Measurements from ENCODE around the gene PRKCA. TPM values are rescaled to one million over a fixed set of nuclear protein-coding genes. Genes with fewer than 3 reads are reported as not detected.

The PRKCA gene
- total and polyA plus RNA-seq, 9 of the 15 experiments (the other 6 are each of a cell fraction or from before 2014, with no cell fraction given) = 3.2 to 33.0 (median 17.8) TPM

DNA sequence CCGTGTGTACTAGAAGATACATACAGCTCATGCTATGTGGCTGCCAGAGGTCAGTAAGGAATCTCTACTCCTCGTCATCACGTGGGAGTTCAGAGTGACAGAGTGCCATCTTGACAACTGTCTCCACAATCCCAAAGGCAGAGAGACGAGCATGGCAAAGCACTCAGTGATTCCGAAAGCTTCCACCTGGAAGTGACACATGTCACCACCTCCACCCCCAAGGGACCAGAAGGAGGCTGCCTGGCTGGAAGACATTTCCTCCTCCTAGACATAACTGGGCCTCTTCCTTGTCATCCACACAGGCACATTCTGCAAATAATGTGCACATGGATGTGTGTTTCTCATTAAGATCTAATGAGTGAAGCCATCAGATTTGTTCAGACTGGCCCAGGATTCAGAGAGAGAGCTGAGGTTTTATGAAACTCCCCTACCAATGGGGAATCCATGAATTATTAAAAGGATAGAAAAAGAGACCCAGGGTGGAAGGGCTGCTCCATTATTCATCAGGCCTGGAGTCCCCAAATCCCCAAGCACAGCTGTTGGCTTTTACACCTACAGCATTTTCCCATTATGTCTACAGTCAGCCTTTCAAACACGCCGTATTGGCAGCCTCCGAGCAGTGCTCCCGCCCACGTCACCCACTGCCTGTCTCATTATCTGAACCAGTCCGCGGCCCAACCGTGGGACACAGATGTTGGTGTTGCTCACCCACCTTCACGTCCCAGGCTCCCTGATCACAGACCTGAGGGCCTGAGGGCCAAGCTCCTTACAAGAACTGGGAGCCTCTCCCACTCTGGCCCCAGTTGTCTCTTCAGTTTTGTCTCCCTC lies 529.2 kb downstream of the PRKCA start:
- WGBS (ENCODE audit: insufficient coverage, low coverage, missing lambda C conversion rate) = 2% methylated on average over 14 of the region's 14 CpGs
- no peak overlapping the region for H3K4me2 ChIP-seq (ENCODE audit: insufficient read depth, low read length)
- DNase-seq (ENCODE audit: extremely low read depth in 1 of 4, low spot score in 3 of 4) (no peak), ATAC-seq (no peak), FAIRE-seq (no peak)
- intact Hi-C loops (cut with micrococcal nuclease) (no loop called here), in situ Hi-C loops (cut with MboI) (no loop called here)
- ChIA-PET POLR2A (no interaction called here), CTCF (ENCODE audit: low intra/inter-chr PET ratio) (no interaction called here)
- no peaks in the 10 kb centered on the region for H3K9me3 ChIP-seq (replicated peaks; ENCODE audit: control insufficient read depth, insufficient read depth, low read depth, low read length)
- no peak overlapping the region for H3K4me3 ChIP-seq
- no peak for TF ChIP-seq RBM34 (IDR thresholded peaks at IDR 0.05; ENCODE audit: borderline replicate concordance, insufficient read depth, low read length)
- TF ChIP-seq SAFB (IDR thresholded peaks at IDR 0.05; ENCODE audit: borderline replicate concordance, low read depth, low read length) = no peak
- no peak for TF ChIP-seq IFI16 (CRISPR knock-in tag; IDR thresholded peaks at IDR 0.05)
- no peak for TF ChIP-seq FOXA3 (CRISPR knock-in tag; conservative IDR thresholded peaks at IDR 0.05 in 1 of 2, IDR thresholded peaks at IDR 0.05 in 1 of 2)
- TF ChIP-seq ILF3 (IDR thresholded peaks at IDR 0.05; ENCODE audit: borderline replicate concordance) = no peak
- no peak for TF ChIP-seq CBX8 (IDR thresholded peaks at IDR 0.05; ENCODE audit: borderline replicate concordance, extremely low read depth, low read depth, low read length, poor library complexity, severe bottlenecking)
- no peak for TF ChIP-seq BCOR (IDR thresholded peaks at IDR 0.05)
- TF ChIP-seq HMG20A (CRISPR knock-in tag; conservative IDR thresholded peaks at IDR 0.05) = no peak
- TF ChIP-seq ZNF445 (CRISPR knock-in tag; IDR thresholded peaks at IDR 0.05; ENCODE audit: low read depth) = no peak
- no peaks in the 10 kb centered on the region for H3K36me3 ChIP-seq (ENCODE audit: control insufficient read depth, insufficient read depth, low read length)
- peaks cover 0 to 9% of the 10 kb centered on the region in 2 experiments; a peak in 2 of 5 replicates for H3K4me1 ChIP-seq (replicated peaks in 1 of 2; ENCODE audit: control insufficient read depth in 2 of 2, insufficient read depth in 2 of 2, low read length in 2 of 2)
- H3K79me2 ChIP-seq (ENCODE audit: control insufficient read depth, insufficient read depth, low read length) = no peaks in the 10 kb centered on the region
- peaks cover 23% of the 10 kb centered on the region for H4K20me1 ChIP-seq (replicated peaks; ENCODE audit: control insufficient read depth, insufficient read depth, low read length)
- H3K9me1 ChIP-seq (ENCODE audit: control insufficient read depth, insufficient read depth, low read length) = no peaks in the 10 kb centered on the region
- H3K9ac ChIP-seq (ENCODE audit: insufficient read depth in 1 of 2, low read depth in 2 of 2, low read length in 2 of 2) = no peak overlapping the region
- no peak overlapping the region for H3K27ac ChIP-seq (ENCODE audit: extremely low read depth, low read depth, low read length)
- no TSS peak for BruUV-seq (replicated peaks)
- H2AFZ ChIP-seq (ENCODE audit: low read depth, low read length) = no peak overlapping the region
- H3K27me3 ChIP-seq (ENCODE audit: control insufficient read depth in 2 of 2, insufficient read depth in 2 of 2, low read length in 2 of 2) = peaks cover 17 to 59% of the 10 kb centered on the region in 2 experiments

Data from K562 (cell line).